OCI-M1 (cell line): ENCODE measurements around the gene MFSD6.
"Not testable (repeated sequence)": the region's sequence is repeated elsewhere in the genome, so short reads cannot be mapped to it uniquely, and the experiment has no call there.

Source experiments
- DNase-seq: peaks from one replicate; lab custom pipeline; 2025; lab: John Stamatoyannopoulos, UW

MFSD6 gene

GRCh38 chr2:190466819-190467446 is 58.8 kb downstream of the MFSD6 start:
- DNase-seq: no peak

DNA sequence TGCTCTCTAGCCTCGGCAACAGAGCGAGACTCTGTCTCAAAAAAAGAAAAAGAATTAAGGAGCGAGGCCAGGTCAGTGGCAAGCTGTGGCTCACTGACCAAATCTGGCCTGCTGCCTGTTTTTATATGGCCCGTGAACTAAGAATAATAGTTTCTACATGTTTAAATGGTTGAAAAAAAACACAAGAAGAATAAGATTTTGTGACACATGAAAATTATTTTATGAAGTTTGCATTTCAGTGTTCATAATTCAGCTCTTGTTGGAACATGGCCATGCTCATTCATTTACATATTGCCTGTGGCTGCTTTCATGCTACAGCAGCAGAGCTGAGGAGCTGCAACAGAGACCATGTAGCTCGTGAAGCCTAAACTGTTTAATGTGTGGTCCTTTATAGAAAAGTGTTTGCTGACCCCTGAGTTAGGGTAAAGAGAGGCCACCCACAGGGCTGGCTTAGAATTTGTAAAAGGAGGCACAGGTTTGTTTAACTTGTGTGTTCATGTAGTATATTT is 59.5 kb downstream of the MFSD6 start:
- DNase-seq: no peak

DNA sequence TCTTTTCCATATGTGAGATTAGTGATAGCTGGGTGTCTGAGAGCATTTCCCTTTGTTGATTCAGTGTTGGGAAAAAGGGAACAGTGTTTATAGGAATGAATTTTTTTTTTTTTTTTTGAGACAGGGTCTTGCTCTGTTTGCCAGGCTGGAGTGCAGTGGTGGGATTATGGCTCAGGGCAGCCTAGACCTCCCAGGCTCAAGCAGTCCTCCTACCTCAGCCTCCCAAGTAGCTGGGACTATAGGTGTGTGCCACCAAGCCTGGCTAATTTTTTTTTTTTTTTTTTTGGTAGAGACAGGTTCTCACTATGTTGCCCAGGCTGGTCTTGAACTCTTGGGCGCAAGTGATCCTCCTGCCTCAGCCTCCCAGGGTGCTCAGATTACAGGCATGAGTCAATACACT is 60.2 kb downstream of the MFSD6 start:
- not testable (repeated sequence) for DNase-seq

DNA sequence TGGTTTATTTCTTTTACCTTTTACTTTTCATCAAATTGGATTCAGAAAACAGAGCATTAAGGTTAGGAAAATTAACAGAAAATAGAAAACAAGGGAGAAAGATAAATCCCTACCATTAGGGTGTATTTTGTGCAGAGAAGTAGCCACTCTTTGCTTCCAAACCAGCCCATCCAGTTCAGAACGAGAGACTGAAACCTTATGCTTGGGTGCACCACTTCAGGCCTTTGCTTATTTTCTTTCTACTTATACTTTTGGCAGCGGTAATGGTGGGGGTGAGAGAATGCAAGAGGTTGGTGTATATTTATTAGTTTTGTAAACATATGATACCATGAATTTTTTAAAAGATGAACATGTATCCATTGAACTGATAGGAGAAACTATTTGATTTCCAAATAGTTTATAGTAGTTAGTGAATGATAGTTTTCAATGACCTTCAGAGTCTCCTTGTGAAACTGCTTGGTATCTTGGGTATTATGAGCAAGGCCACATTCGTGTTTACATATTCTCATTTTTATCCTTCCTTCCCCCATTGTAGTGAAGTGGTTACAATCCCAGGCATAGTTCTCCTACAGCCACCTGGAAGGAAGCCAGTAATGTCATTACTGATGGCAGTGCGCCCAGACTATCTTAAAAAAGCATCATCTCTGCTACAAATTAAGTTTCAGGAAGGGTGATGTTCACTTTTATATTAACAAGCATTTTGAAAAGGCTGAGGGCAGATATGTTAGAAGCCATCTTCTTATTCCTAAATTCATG is 60.8 kb downstream of the MFSD6 start:
- DNase-seq: peak; percentile 94

GRCh38 chr2:190469771-190470170 is 61.6 kb downstream of the MFSD6 start:
- peak; percentile 58 for DNase-seq

- DNase-seq: no peak
Measured at GRCh38 chr2:190470256-190470826, 62.2 kb downstream of the MFSD6 start.

GRCh38 chr2:190477661-190478454 is 69.7 kb downstream of the MFSD6 start:
- DNase-seq: peak; percentile 38

DNA sequence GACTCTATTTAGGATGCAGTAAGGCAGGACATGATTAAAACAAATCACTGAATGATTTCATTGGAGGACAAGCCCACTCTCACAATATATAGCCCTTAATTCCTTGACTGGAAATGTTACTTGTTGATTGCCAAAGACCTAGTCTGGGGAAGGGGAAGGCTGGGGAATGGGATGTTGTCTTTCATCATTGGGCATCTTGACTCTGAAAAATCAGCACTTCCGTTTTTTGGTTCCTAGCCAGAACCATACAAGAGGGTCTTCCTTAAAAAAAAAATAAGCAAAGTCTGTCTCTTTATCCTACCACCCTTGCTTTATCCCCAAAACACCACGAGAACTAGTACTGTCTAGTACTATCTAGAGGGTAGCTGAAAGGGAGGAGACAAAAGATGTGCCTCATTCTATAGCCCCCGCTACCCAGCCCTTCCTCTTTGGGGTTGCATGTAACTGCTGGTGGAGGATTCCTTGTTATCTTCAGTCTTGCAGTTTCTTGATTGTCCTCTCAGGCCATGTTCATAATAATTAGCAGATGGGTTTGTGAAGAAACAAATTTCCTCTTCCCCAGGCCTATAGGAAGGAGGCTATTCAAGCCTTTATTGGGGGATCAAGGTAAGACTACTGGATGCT is 70.5 kb downstream of the MFSD6 start:
- DNase-seq: peak; percentile 51

- DNase-seq: no peak
Measured at GRCh38 chr2:190481339-190481738, 73.2 kb downstream of the MFSD6 start.

GRCh38 chr2:190482451-190482850 is 74.3 kb downstream of the MFSD6 start:
- DNase-seq: no peak

GRCh38 chr2:190486037-190486623 is 78.0 kb downstream of the MFSD6 start:
- no peak for DNase-seq

DNA sequence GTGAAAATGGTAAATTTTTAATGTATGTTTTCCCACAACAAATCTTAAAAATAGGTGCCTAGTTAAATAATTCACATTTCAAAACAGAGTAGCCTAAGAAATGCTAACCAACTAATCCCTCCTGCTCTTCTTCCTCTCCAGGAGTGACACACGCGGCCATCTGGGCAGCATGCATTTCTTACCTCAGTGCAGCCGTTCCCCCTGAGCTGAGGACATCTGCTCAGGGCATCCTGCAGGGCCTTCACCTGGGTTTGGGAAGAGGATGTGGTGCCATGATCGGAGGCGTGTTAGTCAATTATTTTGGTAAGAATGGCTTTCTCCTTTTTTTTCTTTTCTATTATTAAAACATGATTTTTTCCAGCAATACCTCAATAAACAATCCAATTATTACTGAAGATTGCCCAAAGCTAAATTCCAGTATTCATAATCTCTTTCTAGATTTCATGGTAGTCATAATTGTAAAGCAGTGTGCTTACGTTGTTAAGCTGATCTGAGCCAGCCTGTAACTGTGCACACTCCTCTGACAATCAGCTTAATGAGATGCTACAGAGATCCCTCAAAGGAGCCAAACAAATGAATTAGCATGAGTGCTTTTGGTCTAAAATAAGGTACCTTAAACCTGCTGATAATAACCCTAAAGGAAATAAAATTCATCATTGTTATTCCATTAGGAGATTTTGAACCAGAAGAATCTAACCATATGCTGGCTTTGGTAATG is 80.5 kb downstream of the MFSD6 start:
- DNase-seq: no peak

DNA sequence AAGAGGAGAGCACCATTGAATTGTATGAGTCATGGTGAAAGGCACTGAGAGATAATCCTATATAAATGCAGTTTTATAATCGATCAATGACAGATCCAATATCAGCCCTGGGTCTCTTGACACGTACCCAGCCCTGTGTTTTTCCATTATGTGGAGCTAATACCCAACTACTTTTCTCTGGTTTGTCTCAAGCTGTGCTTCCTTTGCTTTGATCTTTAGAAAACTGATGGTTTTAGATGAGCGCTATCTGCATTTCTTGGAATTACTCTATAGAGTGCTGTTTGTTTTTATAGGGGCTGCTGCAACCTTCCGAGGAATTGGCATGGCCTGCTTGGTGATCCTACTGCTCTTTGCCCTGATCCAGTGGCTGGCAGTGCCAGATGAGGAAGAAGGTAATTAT is 81.3 kb downstream of the MFSD6 start:
- DNase-seq: no peak

GRCh38 chr2:190490502-190490901 is 82.3 kb downstream of the MFSD6 start:
- DNase-seq: no peak

- DNase-seq: no peak
Measured at GRCh38 chr2:190493095-190493494, 84.9 kb downstream of the MFSD6 start.

DNA sequence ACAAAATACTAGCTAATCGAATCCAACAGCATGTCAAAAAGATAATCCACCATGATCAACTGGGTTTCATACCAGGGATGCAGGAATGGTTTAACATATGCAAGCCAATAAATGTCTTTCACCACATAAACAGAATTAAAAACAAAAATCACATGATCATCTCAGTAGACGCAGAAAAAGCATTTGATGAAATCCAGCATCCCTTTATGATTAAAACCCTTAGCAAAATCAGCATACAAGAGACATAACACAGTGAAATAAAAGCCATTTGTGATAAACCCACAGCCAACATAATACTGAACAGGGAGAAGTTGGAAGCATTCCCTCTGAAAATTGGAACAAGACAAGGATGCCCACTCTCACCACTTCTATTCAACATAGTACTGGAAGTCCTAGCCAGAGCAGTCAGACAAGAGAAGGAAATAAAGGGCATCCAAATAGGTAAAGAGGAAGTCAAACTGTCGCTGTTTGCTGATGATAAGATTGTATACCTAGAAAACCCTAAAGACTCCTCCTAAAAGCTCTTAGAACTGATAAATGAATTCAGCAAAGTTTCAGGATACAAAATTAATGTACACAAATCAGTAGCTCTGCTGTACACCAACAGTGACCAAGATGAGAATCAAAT is 86.6 kb downstream of the MFSD6 start:
- DNase-seq: peak; percentile 61

GRCh38 chr2:190497428-190497827 is 89.3 kb downstream of the MFSD6 start:
- no peak for DNase-seq

DNA sequence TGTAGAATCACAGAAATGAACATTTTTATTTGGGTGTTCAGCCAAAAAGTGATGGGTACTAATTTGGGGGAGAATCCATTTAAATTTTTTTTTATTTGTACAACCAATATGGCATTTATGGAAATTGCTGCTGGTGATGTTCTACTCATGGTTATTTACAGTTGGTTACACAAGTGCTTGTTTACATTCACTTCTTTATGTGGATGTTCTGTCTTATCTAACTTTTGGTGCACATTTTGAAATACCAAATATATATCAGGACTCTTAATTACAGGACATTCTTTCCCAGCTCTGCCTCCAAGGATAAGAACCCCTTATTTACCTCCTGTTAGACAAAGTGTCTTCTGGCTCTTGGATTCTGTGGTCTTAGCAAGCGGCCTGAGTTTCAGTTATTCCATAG is 91.1 kb downstream of the MFSD6 start:
- no peak for DNase-seq

- DNase-seq: no peak
Measured at GRCh38 chr2:190500054-190500502, 91.9 kb downstream of the MFSD6 start.

GRCh38 chr2:190501231-190501630 is 93.1 kb downstream of the MFSD6 start:
- no peak for DNase-seq
